HepG2 (cell line): Measurements from ENCODE around the gene TMIGD3. TPM values are rescaled to one million over a fixed set of nuclear protein-coding genes. Genes with fewer than 3 reads are reported as not detected.
A peak's percentile ranks its signal among the peaks of the same experiment; 100 is the strongest.

Experiments used
- ATAC-seq: fragments of 200-7000 bp; cut with Tn5 transposase; 3 replicates; pipeline ENCODE4 v1.9.1; 2020; ENCODE audit warnings: mild to moderate bottlenecking, moderate library complexity
- BruUV-seq: library from RNA; stranded (reverse); fragments of 400-500 nt; replicated peaks from 2 replicates; lab custom pipeline; 2021; lab: Mats Ljungman, UMichigan
- CTCF ChIA-PET: fragments of 300-600 bp; formaldehyde crosslinking; extraction: SDS; loops from one replicate; lab custom pipeline; 2021; ENCODE audit warnings: low total read pairs, inconsistent platforms, low intra/inter-chr PET ratio; lab: Yijun Ruan, JAX
- POLR2A ChIA-PET: fragments of 350-600 bp; sonication (Branson Sonifier 250); formaldehyde crosslinking; loops from one replicate; lab custom pipeline; 2020; ENCODE audit warnings: antibody characterized with exemption, inconsistent platforms; lab: Yijun Ruan, JAX
- DNase-seq: peaks from one replicate; pipeline ENCODE4 v3.0.0-alpha.2; 2015; ENCODE audit warnings: low spot score
- FAIRE-seq: peaks from 3 replicates; lab custom pipeline; 2011; peaks lifted over from hg19 to GRCh38; lab: Jason Lieb, UNC
- H2AFZ ChIP-seq: one replicate; pipeline ENCODE4 v1.6.1; 2011; ENCODE audit warnings: low read length, inconsistent platforms
- H3K27ac ChIP-seq: fragments of 300-600 bp; 3 replicates; pipeline ENCODE4 v1.8.0; 2011; ENCODE audit warnings: mixed run types, mild to moderate bottlenecking, mixed read lengths, low read length, inconsistent platforms; ENCODE audit not compliant: insufficient read depth; ENCODE audit errors: extremely low read length
- H3K27me3 ChIP-seq, 2 experiments: fragments of 200-600 bp in 1 of 2; 2 replicates in 1 of 2; 3 replicates in 1 of 2; pipeline versions ENCODE4 v1.6.0 to v1.8.0; 2011; ENCODE audit warnings: low read length in 2 of 2, mild to moderate bottlenecking in 2 of 2, moderate library complexity in 2 of 2, inconsistent platforms in 1 of 2; ENCODE audit not compliant: insufficient read depth in 2 of 2, control insufficient read depth in 1 of 2
- H3K36me3 ChIP-seq, 2 experiments: fragments of 200-600 bp in 1 of 2; replicated peaks in 1 of 2; 2 replicates in 1 of 2; 3 replicates in 1 of 2; pipeline versions ENCODE4 v1.5.1 to v1.8.0; 2011; ENCODE audit warnings: low read length in 2 of 2, inconsistent platforms in 1 of 2; ENCODE audit not compliant: insufficient read depth in 2 of 2, control insufficient read depth in 1 of 2
- H3K4me1 ChIP-seq: 2 replicates; pipeline ENCODE4 v1.5.1; 2012; ENCODE audit warnings: low read length, inconsistent platforms; ENCODE audit not compliant: insufficient read depth
- H3K4me2 ChIP-seq: 2 replicates; pipeline ENCODE4 v1.6.0; 2011; ENCODE audit warnings: low read depth, low read length, inconsistent platforms
- H3K4me3 ChIP-seq, 3 experiments: fragments of 200-600 bp in 1 of 3; sonication (generic), shearing (Covaris generic) in 1 of 3; replicated peaks in 1 of 3; 2 replicates each; pipeline ENCODE4 v1.5.1; 2011 to 2016; ENCODE audit warnings: low read length in 3 of 3, inconsistent platforms in 2 of 3, low read depth in 2 of 3, mild to moderate bottlenecking in 2 of 3, control low read depth in 1 of 3, mixed read lengths in 1 of 3; ENCODE audit not compliant: insufficient read depth in 1 of 3
- H3K79me2 ChIP-seq: one replicate; pipeline ENCODE4 v1.6.1; 2011; ENCODE audit warnings: low read length, inconsistent platforms; ENCODE audit not compliant: insufficient read depth
- H3K9ac ChIP-seq: 2 replicates; pipeline ENCODE4 v1.6.0; 2011; ENCODE audit warnings: mild to moderate bottlenecking, low read depth, low read length, inconsistent platforms; ENCODE audit not compliant: insufficient read depth
- H3K9me3 ChIP-seq: 2 replicates; pipeline ENCODE4 v1.5.1; 2012; ENCODE audit warnings: mild to moderate bottlenecking, low read length
- H4K20me1 ChIP-seq: 2 replicates; pipeline ENCODE4 v1.6.0; 2011; ENCODE audit warnings: inconsistent platforms, mild to moderate bottlenecking, low read length, moderate library complexity; ENCODE audit not compliant: insufficient read depth
- ATF6 ChIP-seq: sonication (generic); formaldehyde crosslinking; conservative IDR thresholded peaks from 2 replicates; pipeline ENCODE4 v1.4.0; 2020; ENCODE audit warnings: missing genetic modification reagents
- ELF4 ChIP-seq: sonication (generic); formaldehyde crosslinking; IDR thresholded peaks from 2 replicates; pipeline ENCODE4 v1.5.0; 2020; ENCODE audit warnings: missing genetic modification reagents, mild to moderate bottlenecking, moderate library complexity, borderline replicate concordance
- JUND ChIP-seq: sonication (generic); formaldehyde crosslinking; IDR thresholded peaks from 2 replicates; pipeline ENCODE4 v1.8.0; 2022; ENCODE audit warnings: mild to moderate bottlenecking, missing genetic modification reagents
- KAT2B ChIP-seq: fragments of 150-350 bp; IDR thresholded peaks from 2 replicates; pipeline ENCODE4 v1.6.1; 2014; ENCODE audit warnings: low read depth, low read length, borderline replicate concordance
- KDM4B ChIP-seq: sonication (generic); formaldehyde crosslinking; IDR thresholded peaks from 2 replicates; pipeline ENCODE4 v1.4.0; 2020; ENCODE audit warnings: missing genetic modification reagents
- RFXAP ChIP-seq: sonication (generic); formaldehyde crosslinking; IDR thresholded peaks from 2 replicates; pipeline ENCODE4 v1.4.0; 2020; ENCODE audit warnings: missing genetic modification reagents, borderline replicate concordance
- RNF219 ChIP-seq: sonication (generic); formaldehyde crosslinking; IDR thresholded peaks from 2 replicates; pipeline ENCODE4 v1.5.0; 2020; ENCODE audit warnings: mild to moderate bottlenecking, missing genetic modification reagents
- ZBTB38 ChIP-seq: sonication (generic); formaldehyde crosslinking; IDR thresholded peaks from 2 replicates; pipeline ENCODE4 v1.5.1; 2020; ENCODE audit warnings: mild to moderate bottlenecking, missing genetic modification reagents
- ZFYVE20 ChIP-seq: sonication (generic); formaldehyde crosslinking; IDR thresholded peaks from 2 replicates; pipeline ENCODE4 v1.8.0; 2023; ENCODE audit warnings: low read depth, mild to moderate bottlenecking, moderate library complexity, missing genetic modification reagents, borderline replicate concordance
- ZGPAT ChIP-seq: IDR thresholded peaks from 2 replicates; pipeline ENCODE4 v1.6.1; 2016; ENCODE audit warnings: mild to moderate bottlenecking
- ZNF18 ChIP-seq: sonication (generic); formaldehyde crosslinking; IDR thresholded peaks from 2 replicates; pipeline ENCODE4 v1.8.0; 2022; ENCODE audit warnings: mild to moderate bottlenecking, missing genetic modification reagents; ENCODE audit not compliant: insufficient replicate concordance
- ZNF773 ChIP-seq: sonication (generic); formaldehyde crosslinking; IDR thresholded peaks from 2 replicates; pipeline ENCODE4 v1.4.0; 2020; ENCODE audit warnings: missing genetic modification reagents, borderline replicate concordance
- ZSCAN9 ChIP-seq: IDR thresholded peaks from 2 replicates; pipeline ENCODE4 v1.6.1; 2016; ENCODE audit warnings: borderline replicate concordance
- WGBS: methylation state at CpG from one replicate; pipeline ENCODE4 v1.1.6; 2017; ENCODE audit warnings: low lambda C conversion rate; 5-methylcytosine and 5-hydroxymethylcytosine counted together
- in situ Hi-C: cut with HindIII; loops from 2 replicates; pipeline ENCODE4 v1.10.0; 2017; ENCODE audit warnings: low pct_unique_long_range_greater_than_20kb; ENCODE audit not compliant: extremely low pct_ligation_motif_present
- intact Hi-C: fragments of 100-400 bp; cut with micrococcal nuclease; formaldehyde crosslinking; loops from one replicate; pipeline ENCODE4 v1.10.0; 2022; ENCODE audit not compliant: unreplicated experiment
- polyA plus RNA-seq, 8 experiments: library from polyadenylated mRNA; depleted of rRNA in 3 of 8; stranded (reverse) in 7 of 8; unstranded in 1 of 8; fragments of >200 nt; fragmentation: Illumina TruSeq in 4 of 8; extraction: Trizol in 4 of 8; gene quantifications; 2 replicates each; pipeline versions ENCODE4 v1.2.1 to v1.2.3, GENCODE V29; 2011 to 2016; ENCODE audit warnings: low read depth in 4 of 8, missing spikeins in 1 of 8, mixed read lengths in 1 of 8; ENCODE audit not compliant: insufficient read depth in 1 of 8
- total RNA-seq, 5 experiments: library from RNA; depleted of rRNA; stranded (reverse); fragments of >200 nt; fragmentation: Illumina TruSeq; extraction: Trizol; gene quantifications; 2 replicates each; pipeline ENCODE4 v1.2.3, GENCODE V29; 2016; ENCODE audit warnings: low read depth in 1 of 5

TMIGD3 gene
- total and polyA plus RNA-seq, 2 of the 13 experiments (the other 11 are each of a cell fraction or from before 2014, with no cell fraction given): not detected

GRCh38 chr1:111452581-111452980, 50.9 kb downstream of the TMIGD3 start (continued):
- no peak for TF ChIP-seq RNF219
- TF ChIP-seq ZGPAT (CRISPR knock-in tag): no peak
- no peak for TF ChIP-seq JUND
- TF ChIP-seq KDM4B (CRISPR knock-in tag): no peak
- no peak for TF ChIP-seq ZFYVE20 (CRISPR knock-in tag)
- no peak for TF ChIP-seq ZSCAN9 (CRISPR knock-in tag)
- no peak for TF ChIP-seq ATF6

- no peak for FAIRE-seq
- no peak for TF ChIP-seq ZNF18
- TF ChIP-seq KAT2B: no peak
- TF ChIP-seq RFXAP (CRISPR knock-in tag): no peak
- no peak for TF ChIP-seq ZNF773 (CRISPR knock-in tag)
- no peak for TF ChIP-seq RNF219
- no peak for TF ChIP-seq ZBTB38
- no peak for TF ChIP-seq ELF4 (CRISPR knock-in tag)
- H3K27me3 ChIP-seq: no peaks in the 10 kb centered on the region; a peak in 1 of 5 replicates
- H3K9me3 ChIP-seq: no peaks in the 10 kb centered on the region
- peaks cover 47% of the 10 kb centered on the region for H3K4me1 ChIP-seq
- no peak for ATAC-seq
- H3K9ac ChIP-seq: peak overlapping the region; percentile 98
- WGBS: 27% methylated on average over 3 of the region's 3 CpGs
- H4K20me1 ChIP-seq: no peaks in the 10 kb centered on the region
- no peak for DNase-seq
- H3K4me3 ChIP-seq: peak overlapping the region; percentile 77 to 96 (median 88)
- peaks cover 2 to 22% of the 10 kb centered on the region in 2 experiments for H3K36me3 ChIP-seq
- CTCF ChIA-PET: no interaction called here
- peaks cover 56% of the 10 kb centered on the region for H3K79me2 ChIP-seq
- intact Hi-C loops (no loop called here), in situ Hi-C loops (no loop called here)
- POLR2A ChIA-PET: interaction anchor here (0.9 kb wide), 1 partner anchor 57 kb away, joined by 3 read pairs; no protein-coding TSS in a partner anchor
- no peak overlapping the region for H2AFZ ChIP-seq
- peak overlapping the region; percentile 85 for H3K4me2 ChIP-seq
- H3K27ac ChIP-seq: peak overlapping the region; percentile 86
- no TSS peak for BruUV-seq
Observed at GRCh38 chr1:111450185-111450584, 53.2 kb downstream of the TMIGD3 start.
